Activated CD4-positive, alpha-beta T cell treated with anti-CD3 and anti-CD28 coated beads for 48 hours (primary cell): Measurements from ENCODE around the gene KRABD2.
"Not testable (repeated sequence)": the region's sequence is repeated elsewhere in the genome, so short reads cannot be mapped to it uniquely, and the experiment has no call there.

Experiments
- DNase-seq: peaks from one replicate; pipeline ENCODE4 v3.0.0-alpha.2; 2020

KRABD2 gene

DNA sequence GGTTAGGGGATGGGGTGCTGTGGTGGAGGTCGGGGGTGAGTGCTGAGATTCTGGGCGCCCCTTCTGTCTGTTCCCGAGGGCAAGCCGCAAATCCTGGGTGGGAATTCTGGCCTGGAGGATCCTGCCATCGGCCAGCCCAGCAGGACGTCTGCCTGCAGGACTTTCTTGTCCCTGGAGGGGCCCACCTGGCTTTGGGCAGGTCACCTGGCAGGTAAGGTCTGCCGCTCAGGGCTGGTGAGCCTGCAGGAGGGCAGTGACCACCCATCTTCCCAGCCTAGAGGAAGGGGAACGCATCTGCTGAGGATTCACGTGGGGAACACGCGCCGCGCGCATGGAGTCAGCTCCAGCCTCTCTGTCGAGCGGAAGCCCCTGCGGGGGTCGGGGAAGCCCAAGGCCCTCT, 15.8 kb upstream of the KRABD2 start:
- no peak for DNase-seq

DNA sequence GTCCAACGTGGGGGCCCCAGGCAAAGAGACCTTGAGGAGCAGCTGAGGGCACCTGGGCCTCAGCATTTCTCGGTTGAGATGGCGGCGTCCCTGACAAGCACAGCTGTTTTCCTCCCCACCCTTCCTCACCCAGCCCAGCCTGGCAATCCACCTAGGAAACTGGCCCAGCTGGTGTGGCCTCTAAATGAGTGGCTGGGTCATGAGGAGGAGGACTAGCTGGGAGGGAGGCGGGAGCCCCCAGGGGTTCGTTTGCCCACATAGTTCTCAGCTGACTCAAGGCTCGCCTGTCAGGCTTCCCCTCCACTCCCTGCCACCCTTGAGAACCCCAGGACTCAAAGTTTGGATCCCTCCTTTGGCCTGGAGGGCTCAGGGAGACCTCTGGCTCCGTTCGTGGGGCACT, 15.2 kb upstream of the KRABD2 start:
- DNase-seq, result no peak

DNA sequence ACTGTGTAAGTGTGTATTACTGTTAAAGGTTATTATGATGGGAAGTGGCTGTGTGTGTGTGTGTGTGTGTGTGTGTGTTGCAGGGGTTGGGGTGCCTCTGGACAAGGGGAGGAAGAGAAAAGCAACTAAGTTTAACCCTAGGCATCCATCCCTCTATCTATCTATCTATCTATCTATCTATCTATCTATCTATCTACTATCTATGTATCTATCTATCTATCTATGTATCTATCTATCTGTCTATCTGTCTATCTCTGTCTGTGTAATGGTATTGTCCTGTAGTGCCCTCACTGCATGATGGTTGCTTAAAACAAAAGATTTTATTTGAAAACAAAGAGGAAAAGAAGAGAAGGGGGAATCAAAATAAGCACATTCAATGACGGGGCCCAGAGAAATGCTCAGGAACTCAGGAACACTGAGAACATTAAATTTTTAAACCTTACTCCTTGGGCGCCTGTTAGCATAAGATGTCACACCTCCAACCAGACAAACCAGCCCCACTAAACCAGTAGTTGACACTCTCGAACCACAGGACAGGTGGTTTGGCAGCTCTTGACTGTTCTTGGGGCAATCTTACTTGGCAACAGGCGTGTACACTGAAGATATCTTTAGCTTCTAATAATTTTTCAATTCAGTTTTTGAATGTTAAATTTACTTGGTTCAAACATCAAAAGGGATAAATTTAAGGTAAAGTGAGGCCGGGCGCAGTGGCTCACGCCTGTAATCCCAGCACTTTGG, 11.6 kb upstream of the KRABD2 start:
- DNase-seq, result no peak

- DNase-seq, result no peak
These were observed 10.3 kb upstream of the KRABD2 start for GRCh38 chr17:8386841-8387240.

DNA sequence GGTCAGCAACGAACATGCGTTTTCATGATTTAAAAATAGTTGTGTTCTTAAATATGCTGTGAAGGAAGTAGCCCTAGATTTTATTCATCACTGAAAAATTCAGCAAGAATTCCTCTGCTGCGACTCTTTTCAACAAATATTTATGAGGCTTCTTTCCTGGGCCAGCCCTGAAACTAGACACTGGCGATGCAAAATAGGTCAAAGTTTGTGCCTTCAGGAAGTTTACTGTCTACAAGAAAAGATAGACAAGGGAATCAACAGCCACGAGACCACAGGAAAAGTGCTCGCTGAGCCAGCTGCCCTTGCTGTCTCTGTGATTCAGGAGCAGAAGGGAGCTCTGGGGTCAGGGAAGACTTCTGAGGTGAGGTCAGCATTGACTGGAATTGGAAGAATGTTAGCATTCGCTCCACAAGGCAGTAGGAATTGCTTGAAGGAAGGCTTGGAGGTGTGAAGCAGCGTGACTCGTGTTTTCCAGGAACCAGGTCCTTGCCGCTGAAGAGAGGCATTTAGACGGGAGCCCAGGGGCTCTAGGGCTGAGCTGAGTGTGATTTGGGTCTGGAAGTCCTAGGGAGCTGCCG, 8.4 kb upstream of the KRABD2 start:
- no peak for DNase-seq

GRCh38 chr17:8383143-8383822, 6.8 kb upstream of the KRABD2 start, which contains the start of gene RPL26:
RPL26 (minus strand) TSS chr17:8383193; CDS start chr17:8382310, 883 bp downstream.
- peak; percentile 96 for DNase-seq

DNA sequence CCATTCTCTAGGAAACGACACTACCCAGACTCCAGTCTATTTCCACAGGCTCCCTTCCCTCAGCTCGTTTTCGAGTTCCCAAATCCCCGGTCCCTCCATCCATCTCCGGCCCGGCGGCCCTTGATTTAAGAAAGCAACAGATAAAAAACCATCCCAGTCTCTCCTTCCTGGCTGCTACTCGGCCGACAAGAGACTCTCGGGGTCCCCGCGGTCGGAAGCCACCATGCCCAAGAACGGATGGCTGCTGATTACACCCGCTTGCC, 6.3 kb upstream of the KRABD2 start:
- DNase-seq, result no peak

- DNase-seq, result no peak
These were observed 5.8 kb upstream of the KRABD2 start for GRCh38 chr17:8382052-8382879.

GRCh38 chr17:8380049-8380448, 3.5 kb upstream of the KRABD2 start:
- no peak for DNase-seq

- not testable (repeated sequence) for DNase-seq
These were observed 1.6 kb upstream of the KRABD2 start for GRCh38 chr17:8378117-8378516.

GRCh38 chr17:8377422-8377821, 918 bp upstream of the KRABD2 start:
- DNase-seq, result no peak

DNA sequence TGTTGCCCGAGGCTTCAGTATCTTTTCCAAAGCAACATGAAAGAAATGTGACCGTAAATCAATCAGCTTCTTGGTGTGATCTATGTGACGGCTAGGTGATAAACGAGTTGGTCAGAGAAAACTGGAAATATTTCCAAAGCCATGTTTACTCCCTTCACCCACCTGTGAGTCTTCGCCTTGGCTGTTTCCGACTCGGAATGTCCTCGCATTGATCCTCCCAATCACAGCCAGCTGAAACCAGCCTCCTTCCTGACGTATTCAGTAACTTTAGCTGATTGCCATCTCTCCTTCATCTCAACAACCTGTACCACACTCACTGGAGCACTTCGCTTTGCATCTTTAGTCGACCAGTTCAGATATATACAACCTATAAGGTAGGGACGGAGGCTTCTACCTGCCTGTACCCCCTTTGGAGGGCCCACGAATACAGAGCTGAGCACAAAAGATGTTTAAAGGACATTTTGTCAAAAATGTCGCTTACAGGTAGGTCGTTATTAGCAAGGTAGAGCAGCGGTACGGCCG, 705 bp downstream of the KRABD2 start:
- DNase-seq, result no peak

- DNase-seq, result not testable (repeated sequence)
These were observed 2.6 kb downstream of the KRABD2 start for GRCh38 chr17:8373856-8374255.

DNA sequence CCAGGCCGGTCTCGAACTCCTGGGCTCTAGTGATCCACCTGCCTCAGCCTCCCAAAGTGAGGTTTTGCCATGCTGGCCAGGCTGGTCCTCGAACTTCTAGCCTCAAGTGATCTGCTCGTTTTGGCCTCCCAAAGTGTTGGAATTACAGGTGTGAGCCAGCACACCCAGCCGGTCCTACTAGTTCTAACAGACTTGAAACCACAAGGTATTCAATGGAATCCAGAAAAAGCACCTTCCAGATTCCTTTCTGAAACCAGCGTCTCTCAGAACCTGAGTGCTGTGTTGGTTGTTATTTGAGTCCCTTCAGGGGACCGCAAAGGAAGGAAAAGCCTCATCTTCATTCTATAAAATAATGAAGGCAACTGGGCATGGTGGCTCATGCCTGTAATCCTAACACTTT, 4.1 kb downstream of the KRABD2 start:
- no peak for DNase-seq

GRCh38 chr17:8371786-8372185, 4.7 kb downstream of the KRABD2 start:
- no peak for DNase-seq

DNA sequence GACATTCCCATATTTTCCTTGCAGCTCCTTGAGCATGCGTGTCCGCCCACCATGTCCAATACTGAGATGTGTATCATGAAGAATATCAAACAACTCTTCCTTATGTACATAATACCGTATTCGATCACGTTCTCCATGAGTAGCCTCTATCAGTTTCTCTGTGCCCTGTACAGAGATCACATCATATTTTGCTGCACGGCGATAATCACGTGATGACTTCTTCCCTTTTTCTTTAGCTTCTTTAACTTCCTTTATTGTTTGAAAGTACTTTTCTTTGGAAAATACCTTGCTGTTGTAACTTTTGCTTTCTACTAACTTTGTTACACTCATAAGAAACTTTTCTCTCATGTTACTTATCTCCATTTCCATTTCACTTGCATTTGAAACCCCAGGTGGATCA, 6.6 kb downstream of the KRABD2 start:
- DNase-seq, result no peak

DNA sequence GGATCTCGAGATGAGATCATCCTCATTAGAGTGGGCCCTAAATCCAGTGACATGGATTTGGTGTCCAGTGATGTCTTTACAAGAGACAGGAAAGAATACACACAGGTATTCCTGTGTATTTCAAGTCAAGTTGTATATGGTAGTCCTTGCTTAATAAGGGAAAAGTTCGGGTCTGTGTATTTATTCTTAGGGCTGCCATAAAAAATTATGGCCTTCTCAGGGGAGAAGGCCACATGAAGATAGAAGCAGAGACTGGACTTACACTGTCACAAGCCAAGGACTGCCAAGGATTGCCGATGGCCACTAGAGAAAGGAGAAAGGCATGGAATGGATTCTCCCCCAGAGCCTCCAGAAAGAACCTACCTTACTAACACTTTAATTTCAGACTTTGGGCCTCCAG, 8.3 kb downstream of the KRABD2 start:
- DNase-seq, result no peak

GRCh38 chr17:8366231-8366630, 10.3 kb downstream of the KRABD2 start:
- no peak for DNase-seq

GRCh38 chr17:8365143-8365542, 11.4 kb downstream of the KRABD2 start:
- no peak for DNase-seq

GRCh38 chr17:8362651-8363332, 13.7 kb downstream of the KRABD2 start:
- no peak for DNase-seq

DNA sequence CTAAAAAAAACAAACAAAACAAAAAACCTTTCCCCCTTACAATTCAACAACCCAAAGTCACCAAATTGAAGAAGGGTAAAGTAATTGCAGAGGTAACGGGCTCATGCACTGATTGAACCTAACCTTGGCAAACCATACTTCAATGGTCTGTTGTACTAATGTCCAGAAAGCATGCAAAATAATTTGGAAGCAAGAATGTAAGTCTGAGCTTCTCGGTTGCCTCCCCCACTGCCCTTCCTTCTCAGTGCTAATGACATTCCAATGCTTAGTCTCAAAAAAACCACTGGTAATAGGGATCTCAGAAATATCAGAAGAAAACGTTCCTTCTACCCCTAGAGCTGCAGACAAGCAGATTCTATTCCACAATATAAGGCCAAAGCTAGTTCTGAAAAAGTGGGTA, 15.8 kb downstream of the KRABD2 start:
- no peak for DNase-seq

DNA sequence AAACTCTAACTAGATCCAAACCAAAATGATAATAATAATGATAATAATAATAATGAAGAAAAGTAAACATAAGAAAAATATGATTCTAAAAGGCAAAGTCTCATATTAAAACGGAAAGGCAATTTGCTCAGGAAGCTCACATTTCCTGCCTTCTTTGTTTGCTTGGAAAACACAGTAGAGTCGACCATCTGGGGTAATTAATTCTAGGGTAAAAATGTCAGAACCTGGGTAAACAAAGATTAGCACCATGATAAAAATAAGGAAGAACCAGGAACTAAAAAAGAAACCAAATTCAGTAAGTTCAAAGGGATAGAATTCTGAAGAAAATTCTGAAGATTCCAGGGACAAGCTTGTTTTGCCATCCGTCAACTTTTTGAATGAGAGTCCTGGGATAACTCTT, 16.2 kb downstream of the KRABD2 start:
- no peak for DNase-seq

DNA sequence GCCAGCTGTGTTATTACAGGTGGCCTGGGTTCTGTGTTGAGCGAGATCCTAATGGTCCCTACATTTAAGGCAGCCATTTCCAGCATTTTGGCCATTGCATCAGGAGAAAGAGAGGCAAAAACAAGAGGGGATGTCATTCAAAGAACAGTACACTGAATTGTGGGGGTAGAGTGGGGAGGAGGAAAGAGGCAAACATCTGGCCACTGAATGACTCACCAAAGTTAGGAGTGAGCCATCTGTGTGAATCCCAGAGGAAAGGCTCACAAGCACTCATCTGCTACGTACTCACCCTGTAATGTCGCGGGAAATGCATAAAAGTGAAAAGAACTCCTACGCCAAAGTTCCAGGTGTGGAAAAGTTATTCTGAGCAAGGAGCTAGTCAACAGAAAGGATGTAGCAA, 16.7 kb downstream of the KRABD2 start:
- DNase-seq, result no peak
